Measurements from ENCODE around the gene RNU6-1.

DNA sequence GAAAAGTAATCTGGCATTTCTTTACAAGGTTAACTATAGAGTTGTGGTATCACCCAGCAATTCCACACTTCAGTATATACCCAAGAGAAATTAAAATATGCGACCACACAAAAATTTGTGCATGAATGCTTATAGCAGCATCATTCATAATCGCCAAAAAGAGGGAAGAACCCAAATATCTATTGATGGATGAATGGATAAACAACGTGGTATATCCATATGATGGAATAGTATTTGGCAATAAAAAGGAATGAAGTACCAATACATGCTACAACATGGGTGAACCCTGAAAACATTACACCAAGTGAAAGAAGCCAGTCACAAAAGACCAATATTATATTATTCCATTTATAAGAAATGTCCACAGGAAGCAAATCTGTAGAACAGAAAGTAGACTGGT lies 23.2 kb downstream of the RNU6-1 start:
- TF ChIP-seq, protein P1, sequence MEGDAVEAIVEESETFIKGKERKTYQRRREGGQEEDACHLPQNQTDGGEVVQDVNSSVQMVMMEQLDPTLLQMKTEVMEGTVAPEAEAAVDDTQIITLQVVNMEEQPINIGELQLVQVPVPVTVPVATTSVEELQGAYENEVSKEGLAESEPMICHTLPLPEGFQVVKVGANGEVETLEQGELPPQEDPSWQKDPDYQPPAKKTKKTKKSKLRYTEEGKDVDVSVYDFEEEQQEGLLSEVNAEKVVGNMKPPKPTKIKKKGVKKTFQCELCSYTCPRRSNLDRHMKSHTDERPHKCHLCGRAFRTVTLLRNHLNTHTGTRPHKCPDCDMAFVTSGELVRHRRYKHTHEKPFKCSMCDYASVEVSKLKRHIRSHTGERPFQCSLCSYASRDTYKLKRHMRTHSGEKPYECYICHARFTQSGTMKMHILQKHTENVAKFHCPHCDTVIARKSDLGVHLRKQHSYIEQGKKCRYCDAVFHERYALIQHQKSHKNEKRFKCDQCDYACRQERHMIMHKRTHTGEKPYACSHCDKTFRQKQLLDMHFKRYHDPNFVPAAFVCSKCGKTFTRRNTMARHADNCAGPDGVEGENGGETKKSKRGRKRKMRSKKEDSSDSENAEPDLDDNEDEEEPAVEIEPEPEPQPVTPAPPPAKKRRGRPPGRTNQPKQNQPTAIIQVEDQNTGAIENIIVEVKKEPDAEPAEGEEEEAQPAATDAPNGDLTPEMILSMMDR (IDR thresholded peaks at IDR 0.05) = no peak
- TF ChIP-seq POLR2AphosphoS5 (IDR thresholded peaks at IDR 0.05) = no peak
- TF ChIP-seq POLR2A (IDR thresholded peaks at IDR 0.05) = no peak

All from breast epithelium (tissue), 3 donors.